ENCODE results near the gene FOLR2.
"Not testable (repeated sequence)": the region's sequence is repeated elsewhere in the genome, so short reads cannot be mapped to it uniquely, and the experiment has no call there.

Gene FOLR2

GRCh38 chr11:72216638-72217037 lies at the start of gene FOLR2:
FOLR2 (plus strand) TSS chr11:72216794; CDS start chr11:72218585, 1,791 bp downstream.
- DNase-seq: no peak

DNA sequence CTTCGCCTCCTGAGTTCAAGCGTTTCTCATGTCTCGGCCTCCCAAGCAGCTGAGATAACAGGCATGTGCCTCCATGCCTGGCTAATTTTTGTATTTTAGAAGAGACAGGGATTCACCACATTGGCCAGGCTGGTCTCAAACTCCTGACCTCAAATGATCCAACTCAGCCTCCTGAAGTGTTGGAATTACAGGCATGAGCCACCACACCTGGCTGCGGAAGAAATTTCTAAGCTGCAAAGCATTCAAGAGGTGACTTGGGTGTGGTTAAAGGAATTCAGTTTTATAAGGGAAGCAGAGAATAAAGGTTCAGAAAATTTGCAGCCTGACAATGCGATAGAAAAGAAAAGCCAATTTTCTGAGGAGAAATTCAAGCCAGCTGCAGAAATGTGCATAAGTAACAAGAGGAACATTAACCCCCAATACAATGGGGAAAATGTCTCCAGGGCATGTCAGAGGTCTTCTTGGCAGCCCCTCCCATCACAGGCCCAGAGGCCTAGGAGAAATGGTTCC lies 47.5 kb upstream of the FOLR2 start:
- not testable (repeated sequence) for DNase-seq

GRCh38 chr11:72169754-72170153 lies 46.8 kb upstream of the FOLR2 start:
- DNase-seq: not testable (repeated sequence)

DNA sequence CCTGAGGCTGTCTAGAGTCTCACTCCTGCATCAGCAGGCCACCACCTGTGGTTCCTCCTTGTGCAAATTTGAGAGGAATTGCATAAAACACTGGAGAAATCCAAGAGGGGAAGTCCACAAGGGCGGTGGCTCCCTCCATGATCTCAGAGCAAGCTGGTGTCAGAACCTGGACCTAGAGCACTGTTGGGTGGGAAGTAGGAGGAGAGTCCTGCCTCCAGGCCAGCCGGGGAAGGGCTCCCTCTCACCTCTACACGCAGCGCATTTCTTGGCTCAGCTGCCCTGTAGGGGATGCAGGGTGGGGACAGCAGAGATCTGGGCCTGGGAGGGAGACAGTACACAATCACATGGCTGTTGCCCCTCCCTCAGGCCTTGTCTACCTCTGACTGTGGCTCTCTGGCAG lies 44.6 kb upstream of the FOLR2 start:
- peak; percentile 14 for DNase-seq

- DNase-seq: no peak
Measured at GRCh38 chr11:72173291-72173690, 43.3 kb upstream of the FOLR2 start.

DNA sequence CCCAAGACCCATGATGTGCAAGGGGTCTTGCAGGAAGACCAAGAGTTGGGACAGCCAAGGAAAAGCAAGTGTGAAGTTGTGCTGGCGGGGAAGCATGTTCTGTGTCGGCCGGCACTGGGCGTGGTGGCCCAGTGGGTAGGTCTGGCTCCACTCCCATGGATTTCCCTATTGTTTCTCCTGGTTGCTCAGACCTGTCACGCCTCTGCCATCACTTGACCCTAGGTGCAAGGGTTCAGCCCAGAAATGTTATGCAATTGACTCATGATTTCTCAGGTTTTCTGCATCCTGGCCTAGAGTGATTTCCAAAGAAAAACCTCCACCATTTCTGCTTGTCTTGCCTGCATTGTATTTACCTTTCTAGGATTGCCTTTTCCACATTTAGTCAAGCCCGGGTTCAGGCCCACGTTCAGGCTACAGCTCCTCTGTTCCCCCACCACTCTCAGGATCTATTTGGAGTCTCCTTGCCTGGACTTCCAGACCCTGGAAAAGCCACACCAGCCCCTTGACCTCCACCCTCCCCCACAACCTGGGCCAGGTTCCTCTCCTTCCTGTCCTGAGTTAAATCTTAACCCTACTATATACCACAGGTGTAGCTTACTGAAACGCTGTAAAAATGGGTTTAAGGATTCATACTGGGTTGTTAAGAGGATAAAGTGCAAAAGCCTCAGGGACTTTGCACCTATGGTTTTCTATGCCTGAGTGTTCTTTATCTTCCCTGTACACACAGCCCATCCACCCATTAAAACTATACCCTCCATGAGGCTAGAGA lies 42.1 kb upstream of the FOLR2 start:
- DNase-seq: no peak

DNA sequence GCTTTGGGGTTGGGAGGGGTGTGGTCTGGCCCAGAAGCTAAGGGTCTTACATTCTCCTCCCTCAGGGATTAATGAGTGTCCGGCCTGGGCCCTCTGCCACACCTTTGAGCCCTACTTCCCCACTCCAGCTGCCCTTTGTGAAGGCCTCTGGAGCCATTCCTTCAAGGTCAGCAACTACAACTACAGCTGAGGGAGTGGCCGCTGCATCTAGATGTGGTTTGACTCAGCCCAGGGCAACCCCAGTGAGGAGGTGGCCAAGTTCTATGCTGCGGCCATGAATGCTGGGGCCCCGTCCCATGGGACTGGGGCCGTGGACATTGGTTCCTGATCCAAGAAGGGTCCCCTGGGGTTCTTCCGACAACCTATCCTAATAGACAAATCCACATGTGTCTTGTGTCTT lies 38.9 kb upstream of the FOLR2 start:
- DNase-seq: no peak

- DNase-seq: no peak
Measured at GRCh38 chr11:72179049-72179803, 37.4 kb upstream of the FOLR2 start.

DNA sequence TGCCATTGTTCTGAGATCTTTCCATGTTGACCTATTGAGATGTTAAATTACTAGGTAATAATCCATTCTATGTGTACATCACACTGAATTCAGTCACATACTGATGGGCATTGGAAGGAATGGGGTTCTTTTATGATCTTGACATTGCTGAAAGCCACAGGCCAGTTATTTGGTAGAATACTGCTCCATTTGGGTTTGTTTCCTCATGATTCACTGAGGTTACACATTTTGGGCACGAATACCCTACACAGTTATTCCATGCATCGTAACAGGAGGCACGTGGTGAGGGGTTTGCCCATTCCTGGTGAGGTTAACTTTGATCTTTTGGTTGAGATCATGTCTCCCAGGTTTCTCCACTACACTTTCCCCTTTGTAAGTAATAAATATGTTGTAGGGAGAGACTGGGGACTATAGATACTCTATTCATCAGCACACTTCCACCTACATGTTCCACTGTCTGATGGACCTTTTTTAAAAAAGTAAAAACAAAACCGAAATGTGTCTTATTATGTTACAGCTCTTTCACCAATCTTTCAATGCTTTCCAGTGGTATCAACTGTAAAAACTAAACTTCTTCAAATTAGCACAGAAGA lies 36.7 kb upstream of the FOLR2 start:
- no peak for DNase-seq

- not testable (repeated sequence) for DNase-seq
Measured at GRCh38 chr11:72180892-72181552, 35.6 kb upstream of the FOLR2 start.

DNA sequence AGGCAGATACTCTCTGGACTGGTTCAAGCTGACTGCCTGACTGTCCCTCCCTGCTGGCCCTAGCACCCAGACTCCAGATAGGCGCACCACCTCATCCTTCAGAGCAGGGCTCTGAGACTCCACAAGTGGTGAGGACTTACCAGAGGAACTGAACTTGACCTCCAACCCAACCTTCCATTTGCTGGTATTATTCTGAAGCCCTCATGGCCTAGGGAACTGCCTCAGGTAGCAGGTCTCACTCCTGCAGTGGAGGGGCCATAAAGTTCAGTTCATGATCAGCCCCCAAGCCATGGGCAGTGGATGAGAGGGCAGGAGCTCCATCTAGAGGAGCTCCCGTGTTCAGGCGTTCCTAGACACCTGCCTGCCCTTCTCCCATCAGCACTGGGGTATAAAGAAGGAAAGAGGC lies 35.0 kb upstream of the FOLR2 start:
- DNase-seq: not testable (repeated sequence)

GRCh38 chr11:72188267-72188666 lies 28.3 kb upstream of the FOLR2 start:
- no peak for DNase-seq

DNA sequence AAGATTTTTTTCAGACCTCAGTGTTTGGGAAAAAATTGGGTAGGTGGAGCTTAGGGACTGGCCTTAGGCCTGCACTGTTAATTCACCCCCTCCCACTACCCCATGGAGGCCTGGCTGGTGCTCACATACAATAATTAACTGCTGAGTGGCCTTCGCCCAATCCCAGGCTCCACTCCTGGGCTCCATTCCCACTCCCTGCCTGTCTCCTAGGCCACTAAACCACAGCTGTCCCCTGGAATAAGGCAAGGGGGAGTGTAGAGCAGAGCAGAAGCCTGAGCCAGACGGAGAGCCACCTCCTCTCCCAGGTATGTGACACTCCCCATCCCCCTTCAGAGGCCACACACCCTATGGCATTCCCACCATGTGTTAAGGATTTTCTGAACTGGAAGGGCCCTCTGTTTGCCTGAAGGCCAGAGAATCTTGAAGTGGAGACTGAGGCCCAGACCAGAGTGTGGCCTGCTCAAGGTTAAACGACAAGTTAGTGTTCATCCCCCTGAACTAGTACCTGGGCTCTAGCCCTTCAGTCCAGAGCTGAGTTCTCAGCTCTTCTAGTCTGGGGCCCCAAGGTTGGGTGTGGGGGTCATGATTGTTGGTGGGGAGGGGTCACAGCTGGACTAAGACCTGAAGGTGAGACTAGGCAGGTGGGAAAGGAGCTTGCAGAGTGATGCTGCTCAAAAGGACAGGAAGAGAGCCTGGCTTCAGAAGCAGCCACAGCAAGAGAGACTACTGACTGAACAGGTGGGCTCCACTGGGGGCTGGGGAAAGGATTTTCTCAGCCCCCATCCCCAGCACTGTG lies 26.9 kb upstream of the FOLR2 start:
- no peak for DNase-seq

GRCh38 chr11:72190631-72191071 lies 25.9 kb upstream of the FOLR2 start:
- DNase-seq: no peak

- DNase-seq: peak; percentile 13
Measured at GRCh38 chr11:72191961-72192381, 24.6 kb upstream of the FOLR2 start, which contains the start of gene FOLR1. FOLR1 (plus strand) TSS chr11:72192140; CDS start chr11:72192174, 34 bp downstream.

GRCh38 chr11:72195518-72196270 lies 20.9 kb upstream of the FOLR2 start:
- DNase-seq: no peak

DNA sequence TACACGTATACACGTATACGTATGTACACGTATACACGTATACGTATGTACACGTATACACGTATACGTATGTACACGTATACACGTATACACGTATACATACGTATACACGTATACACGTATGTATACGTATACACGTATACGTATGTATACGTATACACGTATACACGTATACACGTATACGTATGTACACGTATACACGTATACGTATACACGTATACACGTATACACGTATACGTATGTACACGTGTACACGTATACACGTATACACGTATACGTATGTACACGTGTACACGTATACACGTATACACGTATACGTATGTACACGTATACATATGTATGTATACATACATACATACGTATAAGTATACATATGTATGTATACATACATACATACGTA lies 15.1 kb upstream of the FOLR2 start:
- not testable (repeated sequence) for DNase-seq

- no peak for DNase-seq
Measured at GRCh38 chr11:72202571-72202970, 14.0 kb upstream of the FOLR2 start.

DNA sequence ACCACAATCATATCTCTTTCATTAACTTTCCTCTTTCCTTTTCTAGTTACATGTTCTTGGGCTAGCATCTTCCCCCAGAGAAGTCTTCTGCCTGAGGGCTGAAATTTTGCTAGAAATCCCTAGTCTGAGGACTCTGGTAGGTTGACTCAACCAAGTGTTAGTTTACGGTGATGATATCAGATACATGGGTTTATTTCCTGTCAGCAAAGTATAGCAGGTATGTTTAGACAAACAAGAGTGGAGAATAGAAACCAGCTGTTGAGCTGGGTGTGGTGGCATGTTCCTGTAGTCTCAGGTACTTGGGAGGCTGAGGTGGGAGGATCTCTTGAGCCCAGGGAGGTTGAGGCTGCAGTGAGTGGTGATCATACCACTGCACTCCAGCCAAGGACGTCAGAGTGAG lies 13.4 kb upstream of the FOLR2 start:
- no peak for DNase-seq

GRCh38 chr11:72204886-72205285 lies 11.7 kb upstream of the FOLR2 start:
- DNase-seq: peak; percentile 42

GRCh38 chr11:72206794-72207193 lies 9.8 kb upstream of the FOLR2 start:
- DNase-seq: not testable (repeated sequence)

Measured in suppressor macrophage treated with lipopolysaccharide for 4 hours (primary cell).